Ureter (tissue), 1 donor: ENCODE results near the gene LMTK3. TPM values are rescaled to one million over a fixed set of nuclear protein-coding genes. Genes with fewer than 3 reads are reported as not detected.
"Not testable (repeated sequence)": the region's sequence is repeated elsewhere in the genome, so short reads cannot be mapped to it uniquely, and the experiment has no call there.

ENCODE experiments used
- DNase-seq: peaks from one replicate; pipeline ENCODE4 v3.0.0-alpha.2; 2020; ENCODE audit warnings: low spot score
- total RNA-seq: library from RNA; stranded (reverse); gene quantifications from one replicate; pipeline ENCODE4 v1.2.4, GENCODE V29; 2023
- donor health status: DM: yes; HTN: yes; CAD: no.

The LMTK3 gene
- total RNA-seq, 1 donor from 2014 or later = 5.1 TPM

DNA sequence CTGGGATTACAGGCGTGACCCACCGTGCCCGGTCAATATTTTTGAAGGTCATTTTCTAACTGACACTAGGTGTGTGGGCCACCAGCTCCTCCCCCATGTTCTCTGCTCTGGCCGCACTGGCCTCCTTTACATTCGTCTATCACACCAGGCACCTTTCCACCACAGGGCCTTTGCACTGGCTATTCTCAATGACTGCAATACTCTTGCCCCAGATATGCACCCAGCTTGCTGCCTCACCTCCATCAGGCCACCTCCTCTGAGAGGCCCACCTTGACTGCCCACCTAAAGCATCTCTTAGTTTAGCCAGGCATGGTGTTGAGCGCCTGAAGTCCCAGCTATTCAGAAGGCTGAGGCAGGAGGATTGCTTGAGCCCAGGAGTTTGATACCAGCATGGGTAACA is 30.2 kb upstream of the LMTK3 start:
- DNase-seq = no peak

DNA sequence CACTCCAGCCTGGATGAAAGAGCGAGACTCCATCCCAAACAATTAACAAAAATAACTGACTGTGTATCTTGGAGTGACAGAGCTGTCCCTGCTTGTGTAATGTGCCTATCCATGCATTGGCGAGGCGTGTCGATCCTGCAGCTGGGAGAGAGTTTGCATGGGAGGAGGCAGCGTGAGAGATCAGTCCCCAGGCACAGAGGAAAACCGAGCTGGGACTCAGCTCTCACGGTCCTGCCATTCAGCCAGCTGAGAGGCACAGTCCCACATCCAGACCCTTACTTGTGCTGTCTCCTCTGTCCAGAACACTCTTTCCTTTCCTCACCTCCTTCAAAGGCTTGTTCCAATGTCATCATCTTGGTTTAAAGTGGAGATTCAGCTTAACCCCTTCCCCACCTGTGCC is 28.5 kb upstream of the LMTK3 start:
- DNase-seq = no peak

DNA sequence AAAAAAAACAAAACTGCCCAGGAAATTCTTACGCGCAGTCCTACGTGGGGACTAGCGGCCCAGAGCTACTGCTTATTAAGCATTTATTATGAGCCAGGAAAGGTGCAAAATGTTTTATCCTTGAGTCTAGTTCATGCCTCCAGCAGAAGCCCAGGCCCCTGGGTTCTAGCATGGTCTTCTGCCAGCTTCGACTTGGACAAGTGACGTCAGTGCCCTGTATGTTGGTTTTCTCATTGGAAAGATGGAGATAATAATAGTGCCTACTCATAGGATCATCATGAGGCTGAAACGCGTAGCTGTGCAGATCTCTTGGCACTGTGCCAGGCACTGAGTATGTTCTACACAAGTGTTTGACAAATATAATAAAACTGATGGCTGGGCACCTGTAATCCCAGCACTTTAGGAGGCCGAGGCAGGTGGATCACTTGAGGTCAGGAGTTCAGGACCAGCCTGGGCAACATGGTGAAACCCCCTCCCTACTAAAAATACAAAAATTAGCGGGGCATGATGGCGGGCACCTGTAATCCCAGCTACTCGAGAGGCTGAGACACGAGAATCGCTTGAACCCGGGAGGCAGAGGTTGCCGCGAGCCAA is 28.0 kb upstream of the LMTK3 start:
- DNase-seq = no peak

DNA sequence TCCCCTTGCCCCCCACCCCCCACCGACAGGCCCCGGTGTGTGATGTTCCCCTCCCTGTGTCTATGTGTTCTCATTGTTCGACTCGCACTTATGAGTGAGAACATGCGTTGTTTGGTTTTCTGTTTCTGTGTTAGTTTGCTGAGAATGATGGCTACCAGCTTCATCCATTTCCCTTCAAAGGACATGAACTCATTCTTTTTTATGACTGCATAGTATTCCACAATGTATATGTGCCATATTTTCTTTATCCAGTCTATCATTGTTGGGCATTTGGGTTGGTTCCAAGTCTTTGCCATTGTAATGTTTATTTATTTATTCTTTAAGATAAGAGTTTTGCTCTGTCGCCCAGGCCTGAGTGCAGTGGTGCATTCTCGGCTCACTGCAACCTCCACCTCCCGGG is 26.4 kb upstream of the LMTK3 start:
- not testable (repeated sequence) for DNase-seq

DNA sequence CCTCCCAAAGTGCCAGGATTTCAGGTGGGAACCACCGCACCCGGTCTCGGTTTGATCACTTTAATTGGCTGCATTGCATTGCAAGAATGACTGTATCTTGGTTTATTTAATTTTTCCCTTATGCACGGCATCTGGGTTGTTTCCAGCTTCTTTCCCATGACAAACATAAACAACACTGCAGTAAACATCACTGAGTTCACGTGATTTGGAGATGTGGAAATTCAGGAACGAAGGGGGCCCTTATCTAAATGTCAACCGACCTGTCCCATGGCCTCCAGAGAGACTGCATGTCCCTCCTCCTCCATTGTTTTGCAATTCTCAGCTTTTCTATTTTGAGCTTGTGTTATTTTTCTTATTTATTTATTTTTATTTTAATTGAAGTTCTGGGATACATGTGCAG is 25.9 kb upstream of the LMTK3 start:
- DNase-seq = no peak

DNA sequence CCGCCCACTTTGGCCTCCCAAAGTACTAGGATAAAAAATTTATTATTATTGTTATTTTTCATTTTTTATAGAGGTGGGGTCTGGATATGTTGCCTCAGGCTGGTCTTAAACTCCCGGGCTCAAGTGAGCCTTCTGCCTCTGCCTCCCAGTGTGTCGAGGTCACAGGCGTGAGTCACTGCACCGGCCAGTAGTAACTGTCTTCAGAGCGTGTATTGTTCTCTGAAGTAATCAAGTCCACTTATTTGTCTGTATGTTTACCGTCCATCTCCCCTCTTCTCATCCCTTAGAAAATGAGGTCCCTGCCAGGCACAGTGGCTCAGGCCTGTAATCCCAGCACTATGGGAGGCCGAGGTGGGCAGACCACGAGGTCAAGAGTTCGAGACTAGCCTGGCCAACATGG is 22.1 kb upstream of the LMTK3 start:
- no peak for DNase-seq

DNA sequence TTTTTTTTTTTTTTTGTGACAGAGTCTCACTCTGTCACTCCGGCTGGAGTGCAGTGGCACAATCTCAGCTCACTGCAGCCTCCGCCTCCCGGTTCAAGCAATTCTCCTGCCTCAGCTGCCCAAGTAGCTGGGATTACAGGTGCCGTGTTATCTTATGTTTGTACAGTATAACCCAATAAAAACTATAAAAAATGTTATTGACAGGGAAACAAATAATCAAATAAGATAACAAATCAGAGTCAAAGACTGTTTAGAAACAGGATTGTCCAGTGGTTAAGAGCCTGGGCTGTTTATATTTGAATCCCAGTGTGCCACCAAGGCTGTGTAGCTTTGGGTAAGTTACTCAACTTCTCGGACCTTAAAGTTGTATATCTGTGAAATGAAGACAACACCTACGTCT is 19.1 kb upstream of the LMTK3 start:
- DNase-seq = no peak

DNA sequence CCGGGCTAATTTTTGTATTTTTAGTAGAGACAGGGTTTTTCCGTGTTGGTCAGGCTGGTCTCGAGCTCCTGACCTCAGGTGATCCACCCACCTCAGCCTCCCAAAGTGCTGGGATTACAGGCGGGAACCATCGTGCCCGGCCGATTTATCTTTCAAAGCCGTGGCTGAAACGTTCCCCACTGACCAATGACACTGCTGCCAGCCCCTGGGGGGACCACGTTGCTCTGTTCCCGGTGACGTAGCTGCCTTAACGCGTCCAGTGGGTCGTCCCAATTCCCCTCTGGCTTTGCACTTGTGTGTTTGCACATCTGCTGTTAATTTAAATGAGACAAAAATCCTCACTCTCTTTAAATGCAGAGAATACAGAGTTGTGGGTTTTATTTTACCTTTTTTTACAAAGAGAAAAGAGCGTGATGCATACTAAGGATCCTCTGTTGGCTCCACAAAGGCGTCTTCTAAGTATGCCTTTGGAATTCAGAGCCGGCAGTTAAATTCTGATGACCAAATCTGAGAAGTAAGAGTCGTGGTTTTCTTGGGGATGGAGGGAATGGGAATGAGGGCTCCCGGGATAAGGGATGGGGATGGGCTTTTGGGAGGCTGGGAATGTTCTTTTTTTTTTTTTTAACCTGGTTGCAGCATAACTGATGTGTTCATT is 18.6 kb upstream of the LMTK3 start:
- DNase-seq = no peak

DNA sequence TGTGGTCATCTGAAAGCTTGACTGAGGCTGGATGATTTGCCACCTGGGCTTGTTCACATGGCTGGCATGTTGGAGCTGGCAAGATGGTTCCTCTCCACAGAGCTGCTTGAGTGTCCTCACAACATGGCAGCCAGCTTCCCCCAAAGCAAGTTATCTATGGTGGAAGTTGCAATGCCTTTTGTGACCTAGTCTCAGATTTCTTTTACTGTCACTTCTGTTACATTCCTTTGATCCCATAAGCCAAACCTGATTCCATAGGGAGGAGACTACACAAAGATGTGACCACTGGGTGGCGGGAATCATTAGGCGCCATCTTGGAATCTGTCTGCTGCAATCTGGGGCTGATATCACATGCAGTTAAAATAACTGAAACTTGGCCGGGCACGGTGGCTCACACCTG is 17.5 kb upstream of the LMTK3 start:
- DNase-seq = no peak

DNA sequence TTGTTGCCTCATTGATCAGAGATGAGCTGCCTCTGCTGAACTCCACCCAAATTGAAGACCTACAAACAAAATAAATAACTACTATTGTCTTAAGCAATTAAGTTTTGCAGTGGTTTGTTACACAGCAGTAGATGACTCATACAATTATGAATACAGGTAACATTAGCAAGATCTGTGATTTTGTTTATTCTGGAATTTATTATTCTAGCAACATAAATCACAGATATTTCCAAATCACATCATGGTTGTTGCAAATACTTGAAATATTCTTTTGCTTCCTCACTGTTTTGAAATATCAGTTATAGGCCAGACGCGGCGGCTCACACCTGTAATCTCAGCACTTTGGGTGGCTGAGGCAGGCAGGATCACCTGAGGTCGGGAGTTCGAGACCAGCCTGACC is 13.1 kb upstream of the LMTK3 start:
- DNase-seq = no peak

DNA sequence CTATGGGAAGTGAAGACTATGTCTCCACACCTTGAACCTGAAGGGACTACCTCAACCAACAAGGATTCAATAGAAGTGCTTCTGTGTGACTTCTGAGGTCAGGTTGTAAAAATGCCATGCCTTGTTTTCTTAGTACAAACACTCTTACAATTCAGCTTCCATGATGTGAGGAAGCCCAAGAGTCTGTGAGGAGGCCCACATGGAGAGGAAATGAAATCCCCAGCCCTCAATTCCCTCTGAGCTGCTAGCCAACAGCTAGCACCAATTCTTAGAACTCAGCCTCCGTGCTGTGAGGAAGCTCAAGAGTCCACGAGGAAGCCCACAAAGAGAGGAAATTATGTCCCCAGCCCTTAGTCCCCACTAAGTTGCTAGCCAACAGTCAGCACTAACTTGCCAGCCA is 12.6 kb upstream of the LMTK3 start:
- no peak for DNase-seq

DNA sequence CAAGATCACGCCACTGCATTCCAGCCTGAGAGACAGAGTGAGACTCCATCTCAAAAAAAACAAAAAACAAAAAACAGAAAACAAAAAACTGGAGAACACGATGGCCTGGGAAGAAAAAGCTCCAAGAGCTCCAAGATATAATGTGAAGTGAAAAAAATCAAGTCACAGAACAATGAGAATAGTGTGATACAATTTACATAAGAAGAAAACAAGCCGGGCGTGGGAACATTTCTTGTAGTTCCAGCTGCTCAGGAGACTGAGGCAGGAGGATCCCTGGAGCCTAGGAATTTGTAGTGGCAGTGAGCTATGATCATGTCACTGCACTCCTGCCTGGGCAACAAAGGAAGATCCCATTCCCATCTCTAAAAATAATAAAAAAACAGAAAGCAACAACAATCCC is 8.5 kb upstream of the LMTK3 start:
- no peak for DNase-seq

DNA sequence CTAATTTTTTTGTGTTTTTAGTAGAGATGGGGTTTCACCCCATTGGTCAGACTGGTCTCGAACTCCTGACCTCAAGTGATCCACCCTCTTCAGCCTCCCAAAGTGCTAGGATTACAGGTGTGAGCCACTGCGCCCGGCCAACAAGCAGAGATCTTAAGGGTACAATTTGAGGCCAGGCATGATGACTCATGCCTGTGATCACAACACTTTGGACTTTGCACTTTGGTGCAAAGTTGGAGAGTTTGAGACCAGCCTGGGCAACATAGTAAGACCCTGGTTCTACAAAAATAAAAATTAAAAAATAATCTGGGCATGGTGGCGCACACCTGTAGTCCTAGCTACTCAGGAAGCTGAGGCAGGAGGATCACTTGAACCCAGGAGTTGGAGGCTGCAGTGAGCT is 7.8 kb upstream of the LMTK3 start:
- DNase-seq = not testable (repeated sequence)

DNA sequence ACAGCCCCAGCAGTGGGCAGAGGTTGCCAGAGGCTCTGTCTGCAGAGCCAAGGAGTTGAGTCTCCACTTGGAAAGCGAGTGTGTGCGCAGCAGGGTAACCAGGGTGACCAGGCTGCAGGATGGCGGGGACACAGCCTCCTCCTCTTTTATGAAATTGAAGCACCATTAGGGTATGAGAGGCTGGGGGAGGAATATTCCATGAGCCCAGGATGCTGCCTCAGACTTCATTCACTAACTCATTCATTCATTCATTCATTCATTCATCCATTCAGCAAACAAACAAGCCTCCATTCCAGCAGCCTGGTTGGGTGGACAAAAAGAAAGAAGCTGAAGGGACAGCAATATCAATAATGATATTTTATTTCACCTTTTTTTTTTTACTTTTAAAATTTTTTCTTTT is 6.6 kb upstream of the LMTK3 start:
- DNase-seq = no peak

DNA sequence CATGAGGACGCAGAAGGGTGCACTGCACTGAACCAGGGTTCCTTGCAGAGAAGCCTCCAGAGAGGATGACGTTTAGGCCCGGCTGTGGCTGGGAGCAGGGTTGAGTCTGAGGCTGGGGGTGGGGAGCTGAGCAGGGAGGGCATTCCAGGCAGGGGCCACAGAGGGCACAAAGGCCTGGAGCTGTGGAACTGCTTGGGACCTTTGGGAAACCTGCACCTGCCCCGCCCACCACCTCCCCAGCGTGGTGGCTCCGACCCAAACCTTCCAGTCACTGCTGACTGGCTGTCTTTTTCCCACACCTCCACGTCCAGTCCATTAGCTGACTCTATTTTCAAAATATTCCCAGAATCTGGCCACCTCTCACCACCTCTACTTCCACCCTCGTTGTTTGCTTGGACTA is 4.9 kb upstream of the LMTK3 start:
- DNase-seq = no peak

DNA sequence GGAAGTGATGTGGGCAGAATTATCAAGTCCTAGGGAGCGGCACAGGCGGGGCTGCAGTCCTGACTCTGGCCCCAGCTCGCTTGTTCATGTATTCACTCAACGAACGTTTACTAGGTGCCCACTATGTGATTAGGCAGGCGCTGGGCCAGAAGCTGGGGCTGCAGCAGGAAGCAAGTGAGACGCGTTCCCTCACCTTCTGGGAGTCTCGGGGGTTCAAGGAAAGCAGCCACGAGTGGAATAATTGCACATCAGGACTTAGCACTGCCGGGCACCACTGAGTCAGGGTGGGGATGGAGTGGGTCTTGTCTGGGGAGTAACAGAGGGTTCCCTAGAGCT is 2.5 kb upstream of the LMTK3 start:
- DNase-seq = no peak

DNA sequence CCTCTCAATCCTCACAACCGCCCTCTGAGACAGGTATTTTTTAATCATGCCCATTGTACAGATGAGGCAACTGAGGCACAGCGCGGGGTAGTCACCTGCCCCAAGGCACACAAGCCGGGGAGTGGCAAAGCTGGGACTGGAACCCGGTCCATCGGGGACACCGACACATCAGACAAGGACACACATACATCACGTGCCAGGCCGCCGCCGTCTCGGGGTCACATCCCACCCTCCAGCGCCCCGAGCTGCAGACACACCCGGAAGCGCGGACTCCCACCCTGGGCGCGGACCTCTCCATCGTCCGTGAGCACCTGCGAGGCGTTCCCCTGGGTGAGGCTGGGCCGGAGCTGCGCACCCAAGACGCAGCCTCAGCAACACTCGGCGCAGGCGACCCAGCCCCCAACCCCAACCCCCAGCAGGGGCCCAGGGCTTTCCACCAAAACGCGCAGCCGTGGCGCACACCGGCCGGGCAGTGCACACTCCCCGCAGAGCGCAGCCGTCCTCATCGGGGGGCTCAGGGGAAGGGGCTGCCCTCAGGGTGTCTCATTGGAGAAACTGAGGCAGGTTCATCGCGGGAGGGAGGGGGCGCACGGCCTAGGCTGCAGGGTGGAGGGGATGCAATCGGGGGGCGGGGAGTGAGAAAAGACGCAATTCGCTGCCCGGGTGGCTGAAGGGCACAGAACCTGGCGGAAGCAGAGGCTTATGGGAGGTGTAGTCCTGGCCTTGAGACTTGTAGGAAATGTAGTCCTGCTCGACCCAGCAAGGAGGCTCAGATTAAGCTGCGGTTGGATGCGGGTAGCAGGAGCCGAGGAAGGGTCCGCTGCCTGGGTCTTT is 1.9 kb upstream of the LMTK3 start:
- peak; percentile 72 for DNase-seq

DNA sequence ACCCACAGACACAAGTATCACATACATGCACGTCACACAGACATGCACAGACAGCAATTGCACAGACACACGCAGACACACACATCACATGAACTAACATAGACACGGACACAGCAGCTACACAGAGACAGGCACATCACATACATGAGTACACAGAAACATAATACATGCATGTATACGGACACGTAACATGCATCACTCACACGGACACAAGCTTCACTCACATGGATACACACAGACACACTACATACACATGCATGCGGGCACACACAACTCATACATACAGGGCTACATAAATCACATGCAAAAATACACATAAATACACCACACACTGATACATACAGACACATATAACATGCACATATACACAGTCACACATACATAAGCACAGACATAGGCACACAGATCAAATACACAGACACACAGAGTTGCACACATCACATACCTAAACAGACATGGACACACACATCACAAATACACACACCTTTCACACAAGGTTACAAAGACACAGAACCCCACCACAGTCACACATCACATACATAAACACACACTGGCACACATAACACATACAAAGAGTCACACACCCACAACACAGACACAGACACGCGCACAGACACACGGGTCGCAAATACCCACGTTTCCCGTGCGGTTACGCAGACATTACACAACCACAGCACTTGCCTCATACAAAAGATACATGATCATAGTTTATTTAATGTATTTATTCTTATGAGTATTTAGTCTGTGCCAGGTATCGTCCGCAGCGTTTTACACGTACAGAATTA is 1.1 kb upstream of the LMTK3 start:
- no peak for DNase-seq

DNA sequence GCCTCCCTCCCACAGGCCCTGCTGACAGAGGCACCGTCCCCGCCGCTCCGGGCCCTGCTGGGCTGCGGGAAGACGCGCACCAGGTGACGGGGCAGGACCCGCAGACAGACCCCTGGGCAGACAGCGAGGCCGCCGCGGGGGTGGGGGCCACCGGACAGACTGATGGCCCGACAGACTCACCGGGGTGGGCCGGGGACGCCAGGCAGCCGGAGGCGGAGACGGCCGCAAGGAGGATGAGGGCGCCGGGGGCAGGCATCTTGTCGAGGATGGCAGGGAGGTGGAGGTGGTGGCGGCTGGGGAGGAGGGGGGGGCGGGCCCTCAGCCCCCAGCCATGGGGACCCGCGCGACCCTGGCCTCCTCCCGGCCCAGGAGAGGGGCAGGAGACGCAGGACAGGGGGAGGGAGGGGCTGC is 309 bp downstream of the LMTK3 start:
- no peak for DNase-seq

DNA sequence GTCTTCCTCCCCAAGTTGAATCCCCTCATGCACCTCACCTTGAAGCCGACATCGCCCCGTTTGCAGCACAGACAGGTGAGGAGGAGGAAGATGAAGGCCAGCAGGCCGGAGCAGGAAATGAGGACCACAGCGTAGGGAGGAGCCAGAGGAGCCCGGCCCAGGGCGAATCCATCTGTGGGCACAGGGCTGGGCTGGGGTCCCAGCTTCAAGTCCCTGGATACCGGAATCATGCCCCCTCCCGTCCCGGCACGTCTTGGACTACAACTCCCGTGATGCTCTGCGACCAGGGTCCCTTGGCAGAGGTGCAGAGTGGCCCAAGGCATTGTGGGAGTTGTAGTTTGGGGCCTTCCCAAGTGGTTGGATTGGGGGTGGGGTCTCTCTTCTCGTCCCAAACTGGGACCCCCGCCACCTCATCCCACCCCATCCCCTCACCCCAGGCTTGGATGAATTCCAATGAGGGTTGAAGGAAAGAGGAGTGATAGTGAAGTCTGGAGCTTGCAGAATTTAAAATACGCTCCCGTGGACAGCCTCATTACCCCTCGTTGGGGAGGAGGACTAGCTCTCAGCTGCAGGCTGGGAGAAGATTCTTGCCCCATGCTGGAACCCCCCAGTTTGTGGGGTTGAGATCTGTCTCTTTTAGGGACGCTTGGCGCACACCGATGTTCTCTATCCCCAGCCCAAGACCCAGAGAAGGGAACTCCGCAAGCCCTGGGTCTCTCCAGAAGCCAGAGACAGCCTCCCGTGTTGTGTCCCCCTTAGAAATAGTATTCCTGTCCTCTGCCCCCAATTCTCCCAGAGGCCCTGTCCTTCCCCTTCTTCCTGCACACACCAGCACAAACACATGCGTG is 990 bp downstream of the LMTK3 start:
- DNase-seq = no peak

DNA sequence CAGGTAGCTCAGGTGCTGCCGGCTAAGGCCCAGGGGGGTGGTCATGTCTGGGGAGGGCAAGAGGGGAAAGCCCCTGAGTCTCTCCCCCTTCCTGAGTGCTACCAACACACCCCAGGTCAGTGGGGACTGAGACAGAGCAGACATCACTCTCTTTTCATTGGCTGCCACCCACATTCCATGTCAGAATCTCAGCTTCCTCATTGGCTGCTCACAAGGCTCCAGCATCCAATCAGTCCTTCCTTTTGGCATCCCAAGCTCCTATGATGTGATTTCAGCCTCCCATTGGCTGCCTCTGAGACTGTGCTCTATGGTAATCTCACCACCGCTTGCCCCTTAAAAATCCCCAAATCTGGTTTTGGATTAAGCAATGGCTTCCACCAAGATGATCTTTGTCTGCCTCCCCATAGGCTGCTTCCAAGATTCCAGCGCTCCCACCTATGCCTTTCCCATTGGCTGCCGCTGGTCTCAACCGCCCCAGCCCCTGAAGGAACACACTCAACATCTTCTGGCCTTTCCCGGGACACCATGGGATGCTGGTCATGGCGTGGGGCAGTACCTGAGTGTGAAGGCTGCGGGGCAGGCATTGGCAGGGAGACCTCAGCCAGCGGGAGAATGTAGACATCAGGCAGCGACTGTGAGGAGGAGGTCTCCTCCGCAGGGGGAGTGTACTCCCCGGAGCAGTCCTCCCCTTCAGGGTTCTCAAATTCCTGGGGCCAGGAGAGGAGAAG is 2.0 kb downstream of the LMTK3 start:
- DNase-seq = peak; percentile 39
